GM12892 (cell line): ENCODE results near the gene PAM16.

Experiments used
- POLR2A ChIP-seq: IDR thresholded peaks from 2 replicates; pipeline ENCODE4 v1.6.1; 2011; ENCODE audit warnings: low read depth, low read length, control low read depth
- POLR2AphosphoS5 ChIP-seq: IDR thresholded peaks from 2 replicates; pipeline ENCODE4 v1.6.1; 2011; ENCODE audit warnings: low read depth, low read length, control low read depth
- TAF1 ChIP-seq: IDR thresholded peaks from 2 replicates; pipeline ENCODE4 v1.6.1; 2011; ENCODE audit warnings: low read depth, mild to moderate bottlenecking, control low read depth, low read length, borderline replicate concordance

DNA sequence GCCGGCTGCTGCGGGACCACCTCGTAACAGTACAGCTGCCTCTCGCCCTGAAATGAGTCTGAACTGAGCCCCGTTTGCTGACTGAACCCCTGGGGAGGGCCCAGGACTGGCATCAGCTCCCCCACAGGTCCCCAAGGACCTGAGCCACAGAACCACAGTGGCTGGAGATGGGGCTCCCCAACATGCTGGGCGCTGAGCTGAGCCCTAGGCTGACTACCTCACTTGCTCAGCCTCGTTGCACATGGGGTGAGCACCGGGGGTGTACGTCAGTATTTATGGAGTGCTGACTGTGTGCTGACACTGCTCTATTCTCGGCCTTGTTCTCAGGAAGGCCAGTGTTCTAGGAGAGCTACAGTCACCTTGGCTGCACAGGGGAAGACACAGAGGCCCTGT, 13.9 kb upstream of the PAM16 start:
- TF ChIP-seq POLR2AphosphoS5 = no peak
- no peak for TF ChIP-seq TAF1
- no peak for TF ChIP-seq POLR2A
